Astrocyte (in vitro differentiated cells and primary cell): ENCODE results near the gene FES. TPM values are rescaled to one million over a fixed set of nuclear protein-coding genes. Genes with fewer than 3 reads are reported as not detected.
A peak's percentile ranks its signal among the peaks of the same experiment; 100 is the strongest.

Source experiments
- DNase-seq: peaks from one replicate; pipeline ENCODE4 v3.0.0-alpha.2; 2010; ENCODE audit warnings: low read depth
- FAIRE-seq: peaks from 2 replicates; lab custom pipeline; 2011; peaks lifted over from hg19 to GRCh38; lab: Jason Lieb, UNC
- H2AFZ ChIP-seq: 2 replicates; pipeline ENCODE4 v1.6.0; 2012; ENCODE audit warnings: low read depth, low read length, inconsistent platforms
- H3K27ac ChIP-seq: 2 replicates; pipeline ENCODE4 v1.5.1; 2011; ENCODE audit warnings: low read depth, low read length, inconsistent platforms
- H3K27me3 ChIP-seq: 2 replicates; pipeline ENCODE4 v1.6.0; 2011; ENCODE audit warnings: low read length, inconsistent platforms; ENCODE audit not compliant: insufficient read depth
- H3K36me3 ChIP-seq: 2 replicates; pipeline ENCODE4 v1.5.1; 2011; ENCODE audit warnings: low read length, inconsistent platforms; ENCODE audit not compliant: insufficient read depth
- H3K4me1 ChIP-seq: 2 replicates; pipeline ENCODE4 v1.5.1; 2011; ENCODE audit warnings: low read length, inconsistent platforms; ENCODE audit not compliant: insufficient read depth
- H3K4me2 ChIP-seq: 2 replicates; pipeline ENCODE4 v1.6.0; 2012; ENCODE audit warnings: low read length, inconsistent platforms
- H3K4me3 ChIP-seq: 2 replicates; pipeline ENCODE4 v1.5.1; 2011; ENCODE audit warnings: low read depth, mild to moderate bottlenecking, low read length, inconsistent platforms; ENCODE audit not compliant: insufficient read depth
- H3K79me2 ChIP-seq: 2 replicates; pipeline ENCODE4 v1.6.0; 2012; ENCODE audit warnings: mild to moderate bottlenecking, low read length, inconsistent platforms; ENCODE audit not compliant: insufficient read depth
- H3K9ac ChIP-seq: 2 replicates; pipeline ENCODE4 v1.6.0; 2012; ENCODE audit warnings: mild to moderate bottlenecking, low read length, inconsistent platforms
- H3K9me3 ChIP-seq: 2 replicates; pipeline ENCODE4 v1.5.1; 2012; ENCODE audit warnings: low read depth, mild to moderate bottlenecking, low read length, inconsistent platforms; ENCODE audit not compliant: insufficient read depth
- H4K20me1 ChIP-seq: 2 replicates; pipeline ENCODE4 v1.6.0; 2012; ENCODE audit warnings: low read length, inconsistent platforms; ENCODE audit not compliant: insufficient read depth
- H3K27ac Mint-ChIP-seq: one replicate; pipeline ENCODE4 v1.8.0; 2021; ENCODE audit warnings: mild to moderate bottlenecking, mixed read lengths; ENCODE audit not compliant: unreplicated experiment
- H3K27me3 Mint-ChIP-seq: one replicate; pipeline ENCODE4 v1.8.0; 2021; ENCODE audit warnings: low read depth, mixed read lengths; ENCODE audit not compliant: unreplicated experiment
- H3K36me3 Mint-ChIP-seq: one replicate; pipeline ENCODE4 v1.8.0; 2021; ENCODE audit warnings: low read depth, mixed read lengths; ENCODE audit not compliant: unreplicated experiment
- H3K4me1 Mint-ChIP-seq: one replicate; pipeline ENCODE4 v1.8.0; 2021; ENCODE audit warnings: low read depth, mixed read lengths; ENCODE audit not compliant: unreplicated experiment
- H3K4me3 Mint-ChIP-seq: one replicate; pipeline ENCODE4 v1.8.0; 2021; ENCODE audit warnings: mild to moderate bottlenecking, moderate library complexity, mixed read lengths; ENCODE audit not compliant: unreplicated experiment
- H3K9me3 Mint-ChIP-seq: one replicate; pipeline ENCODE4 v1.8.0; 2021; ENCODE audit warnings: mild to moderate bottlenecking, mixed read lengths; ENCODE audit not compliant: unreplicated experiment
- EZH2 ChIP-seq: IDR thresholded peaks from 2 replicates; pipeline ENCODE4 v1.6.1; 2012; ENCODE audit warnings: mild to moderate bottlenecking, low read length, inconsistent platforms; ENCODE audit not compliant: insufficient read depth
- total RNA-seq: library from RNA; stranded (reverse); gene quantifications from 2 replicates; pipeline ENCODE4 v1.2.1, GENCODE V29; 2021
- TF ChIP-seq, protein P1 (sequence below): IDR thresholded peaks from 2 replicates; pipeline ENCODE4 v1.5.1; 2011; ENCODE audit warnings: low read depth, mild to moderate bottlenecking, inconsistent platforms, low read length, moderate library complexity; ENCODE audit not compliant: insufficient read depth

Gene FES
- total RNA-seq, 1 donor from 2014 or later: 7.2 TPM

DNA sequence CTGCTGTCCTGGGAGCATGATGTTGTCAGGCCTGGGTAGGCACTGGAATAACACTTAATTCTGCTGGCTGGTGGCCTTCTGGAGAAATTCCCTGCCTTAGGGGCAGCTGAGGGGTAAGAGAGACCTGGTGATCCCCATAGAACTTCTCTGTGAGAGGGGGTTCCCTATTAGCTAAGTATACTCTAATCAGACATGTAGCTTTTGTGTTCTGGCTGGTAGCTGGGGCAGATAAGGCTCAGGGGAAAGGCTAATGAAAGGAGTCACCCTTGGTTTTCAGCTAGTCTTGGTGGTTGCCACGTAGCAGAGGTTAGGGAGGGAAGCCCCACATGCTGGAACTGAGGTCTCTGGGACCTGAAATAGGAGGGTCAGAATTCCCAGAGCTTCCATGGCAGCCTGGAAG is 49.0 kb downstream of the FES start:
- Mint-ChIP-seq H3K4me3 (peak overlapping the region; percentile 66), H3K27ac (peak overlapping the region; percentile 87), H3K27me3 (peaks cover 2% of the 10 kb centered on the region), H3K9me3 (no peaks in the 10 kb centered on the region), H3K4me1 (peaks cover 12% of the 10 kb centered on the region), H3K36me3 (no peaks in the 10 kb centered on the region)
- FAIRE-seq (no peak), DNase-seq (no peak)
- Histone ChIP-seq H3K4me2 (no peak overlapping the region), H3K27me3 (no peaks in the 10 kb centered on the region), H3K9ac (no peak overlapping the region), H3K4me3 (no peak overlapping the region), H4K20me1 (peaks cover 11% of the 10 kb centered on the region), H3K79me2 (peaks cover 22% of the 10 kb centered on the region), H3K9me3 (no peaks in the 10 kb centered on the region), H3K27ac (no peak overlapping the region), H2AFZ (no peak overlapping the region), H3K36me3 (peaks cover 7% of the 10 kb centered on the region), H3K4me1 (peaks cover 35% of the 10 kb centered on the region)
- no peak for TF ChIP-seq EZH2
- TF ChIP-seq, protein P1, sequence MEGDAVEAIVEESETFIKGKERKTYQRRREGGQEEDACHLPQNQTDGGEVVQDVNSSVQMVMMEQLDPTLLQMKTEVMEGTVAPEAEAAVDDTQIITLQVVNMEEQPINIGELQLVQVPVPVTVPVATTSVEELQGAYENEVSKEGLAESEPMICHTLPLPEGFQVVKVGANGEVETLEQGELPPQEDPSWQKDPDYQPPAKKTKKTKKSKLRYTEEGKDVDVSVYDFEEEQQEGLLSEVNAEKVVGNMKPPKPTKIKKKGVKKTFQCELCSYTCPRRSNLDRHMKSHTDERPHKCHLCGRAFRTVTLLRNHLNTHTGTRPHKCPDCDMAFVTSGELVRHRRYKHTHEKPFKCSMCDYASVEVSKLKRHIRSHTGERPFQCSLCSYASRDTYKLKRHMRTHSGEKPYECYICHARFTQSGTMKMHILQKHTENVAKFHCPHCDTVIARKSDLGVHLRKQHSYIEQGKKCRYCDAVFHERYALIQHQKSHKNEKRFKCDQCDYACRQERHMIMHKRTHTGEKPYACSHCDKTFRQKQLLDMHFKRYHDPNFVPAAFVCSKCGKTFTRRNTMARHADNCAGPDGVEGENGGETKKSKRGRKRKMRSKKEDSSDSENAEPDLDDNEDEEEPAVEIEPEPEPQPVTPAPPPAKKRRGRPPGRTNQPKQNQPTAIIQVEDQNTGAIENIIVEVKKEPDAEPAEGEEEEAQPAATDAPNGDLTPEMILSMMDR: no peak

DNA sequence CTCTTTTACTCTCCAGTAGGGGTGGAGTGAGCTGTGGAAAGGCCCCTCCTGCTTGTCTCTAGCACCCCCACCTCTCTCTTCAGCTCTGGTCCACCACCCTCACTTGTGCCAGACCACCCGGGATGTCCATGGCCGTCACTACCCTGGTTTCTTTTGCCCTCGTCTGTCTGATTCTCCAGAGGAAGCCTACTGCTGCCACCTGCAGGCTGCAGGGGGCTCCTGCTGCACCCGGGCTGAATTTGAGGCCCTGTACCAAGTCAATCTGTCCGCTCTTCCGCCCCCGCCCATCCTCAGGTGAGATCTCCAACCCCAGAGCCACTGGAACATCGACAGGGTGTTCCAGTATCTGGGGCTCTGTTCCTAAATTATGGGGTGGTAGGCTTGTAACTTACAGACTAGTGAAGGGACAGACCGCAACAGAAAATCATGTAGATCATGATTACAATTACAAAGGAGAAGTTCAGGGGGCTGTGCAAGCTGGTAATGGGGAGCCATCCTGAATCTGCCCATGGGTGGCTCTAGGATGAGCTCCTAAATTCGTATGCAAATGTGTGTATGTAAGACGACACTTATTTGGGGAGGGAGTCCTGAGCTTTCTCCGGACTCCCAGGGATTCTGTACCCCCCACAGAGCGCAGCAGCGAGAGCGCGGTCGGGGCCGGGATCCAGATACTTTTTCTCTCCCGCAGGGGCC is 50.1 kb downstream of the FES start:
- no peak for TF ChIP-seq EZH2
- TF ChIP-seq, protein P1: peak; percentile 86
- Mint-ChIP-seq H3K4me1 (peaks cover 12% of the 10 kb centered on the region), H3K4me3 (peak overlapping the region; percentile 86), H3K27me3 (peaks cover 2% of the 10 kb centered on the region), H3K36me3 (no peaks in the 10 kb centered on the region), H3K27ac (no peak overlapping the region), H3K9me3 (no peaks in the 10 kb centered on the region)
- Histone ChIP-seq H3K4me1 (peaks cover 35% of the 10 kb centered on the region), H3K27ac (no peak overlapping the region), H3K9me3 (no peaks in the 10 kb centered on the region), H3K4me3 (peak overlapping the region; percentile 67), H2AFZ (peak overlapping the region; percentile 92), H3K36me3 (peaks cover 9% of the 10 kb centered on the region), H3K9ac (peak overlapping the region; percentile 88), H4K20me1 (peaks cover 11% of the 10 kb centered on the region), H3K4me2 (peak overlapping the region; percentile 92), H3K27me3 (no peaks in the 10 kb centered on the region), H3K79me2 (peaks cover 24% of the 10 kb centered on the region)
- FAIRE-seq (no peak), DNase-seq (peak; percentile 50)
